ENCODE measurements around the gene HSPA1A.

The HSPA1A gene

DNA sequence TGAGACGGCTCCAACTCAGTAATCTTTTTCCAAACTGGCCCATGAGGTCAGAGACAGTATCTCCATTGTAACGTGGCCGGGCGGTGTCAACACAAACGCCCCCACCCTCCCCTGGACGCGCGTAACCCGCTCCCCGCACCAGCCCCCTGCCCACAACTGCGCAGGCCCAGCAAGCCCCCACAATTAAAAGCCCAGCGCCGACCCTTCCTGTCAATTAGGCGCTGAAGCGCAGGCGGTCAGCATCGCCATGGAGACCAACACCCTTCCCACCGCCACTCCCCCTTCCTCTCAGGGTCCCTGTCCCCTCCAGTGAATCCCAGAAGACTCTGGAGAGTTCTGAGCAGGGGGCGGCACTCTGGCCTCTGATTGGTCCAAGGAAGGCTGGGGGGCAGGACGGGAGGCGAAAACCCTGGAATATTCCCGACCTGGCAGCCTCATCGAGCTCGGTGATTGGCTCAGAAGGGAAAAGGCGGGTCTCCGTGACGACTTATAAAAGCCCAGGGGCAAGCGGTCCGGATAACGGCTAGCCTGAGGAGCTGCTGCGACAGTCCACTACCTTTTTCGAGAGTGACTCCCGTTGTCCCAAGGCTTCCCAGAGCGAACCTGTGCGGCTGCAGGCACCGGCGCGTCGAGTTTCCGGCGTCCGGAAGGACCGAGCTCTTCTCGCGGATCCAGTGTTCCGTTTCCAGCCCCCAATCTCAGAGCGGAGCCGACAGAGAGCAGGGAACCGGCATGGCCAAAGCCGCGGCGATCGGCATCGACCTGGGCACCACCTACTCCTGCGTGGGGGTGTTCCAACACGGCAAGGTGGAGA lies at the start of gene HSPA1A, which contains the start of gene HSPA1L:
TSS of gene HSPA1A (plus strand) at position 519 of the 814 bp plus-strand sequence. CDS start at position 733, 214 bp downstream.
TSS of gene HSPA1L (minus strand) at position 259 of the 814 bp plus-strand sequence. CDS start 3,311 bp downstream, outside the sequence.
- TF ChIP-seq, protein P1, sequence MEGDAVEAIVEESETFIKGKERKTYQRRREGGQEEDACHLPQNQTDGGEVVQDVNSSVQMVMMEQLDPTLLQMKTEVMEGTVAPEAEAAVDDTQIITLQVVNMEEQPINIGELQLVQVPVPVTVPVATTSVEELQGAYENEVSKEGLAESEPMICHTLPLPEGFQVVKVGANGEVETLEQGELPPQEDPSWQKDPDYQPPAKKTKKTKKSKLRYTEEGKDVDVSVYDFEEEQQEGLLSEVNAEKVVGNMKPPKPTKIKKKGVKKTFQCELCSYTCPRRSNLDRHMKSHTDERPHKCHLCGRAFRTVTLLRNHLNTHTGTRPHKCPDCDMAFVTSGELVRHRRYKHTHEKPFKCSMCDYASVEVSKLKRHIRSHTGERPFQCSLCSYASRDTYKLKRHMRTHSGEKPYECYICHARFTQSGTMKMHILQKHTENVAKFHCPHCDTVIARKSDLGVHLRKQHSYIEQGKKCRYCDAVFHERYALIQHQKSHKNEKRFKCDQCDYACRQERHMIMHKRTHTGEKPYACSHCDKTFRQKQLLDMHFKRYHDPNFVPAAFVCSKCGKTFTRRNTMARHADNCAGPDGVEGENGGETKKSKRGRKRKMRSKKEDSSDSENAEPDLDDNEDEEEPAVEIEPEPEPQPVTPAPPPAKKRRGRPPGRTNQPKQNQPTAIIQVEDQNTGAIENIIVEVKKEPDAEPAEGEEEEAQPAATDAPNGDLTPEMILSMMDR (IDR thresholded peaks at IDR 0.05), result no peak

DNA sequence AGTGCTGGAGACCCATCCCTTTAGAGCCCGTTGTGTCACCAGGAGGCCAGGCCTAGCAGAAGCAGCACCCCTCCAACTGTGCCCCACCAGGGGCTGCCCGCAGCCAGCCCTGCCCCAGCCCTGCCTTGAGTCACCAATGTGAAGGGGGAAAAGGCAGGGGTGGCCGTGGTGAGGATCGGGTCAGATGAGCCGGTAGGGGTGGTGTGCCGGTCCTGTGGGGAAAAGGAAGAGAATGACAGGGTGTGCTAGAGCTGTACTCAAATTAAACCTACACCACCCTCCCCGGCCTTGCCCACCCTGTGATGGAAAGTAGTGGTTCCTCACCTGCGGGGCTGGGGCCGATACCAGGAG lies 49.8 kb upstream of the HSPA1A start:
- TF ChIP-seq, protein P1 (IDR thresholded peaks at IDR 0.05), result no peak

GRCh38 chr6:31765910-31766794 lies 49.2 kb upstream of the HSPA1A start:
- TF ChIP-seq, protein P1 (IDR thresholded peaks at IDR 0.05), result no peak

- TF ChIP-seq, protein P1 (IDR thresholded peaks at IDR 0.05), result no peak
Observed at GRCh38 chr6:31767096-31767645, 48.2 kb upstream of the HSPA1A start.

- TF ChIP-seq, protein P1 (IDR thresholded peaks at IDR 0.05), result no peak
Observed at GRCh38 chr6:31768363-31769257, 46.7 kb upstream of the HSPA1A start.

GRCh38 chr6:31769684-31770371 lies 45.5 kb upstream of the HSPA1A start:
- TF ChIP-seq, protein P1 (IDR thresholded peaks at IDR 0.05), result peak; percentile 80
